GM12801 (cell line): ENCODE measurements around the gene ANKRD37.

ENCODE experiments used
- CTCF ChIP-seq: IDR thresholded peaks from one replicate; pipeline ENCODE4 v1.5.1; 2011; ENCODE audit warnings: control low read depth; ENCODE audit not compliant: insufficient read length; ENCODE audit errors: extremely low read depth

The ANKRD37 gene

GRCh38 chr4:185381288-185382196, 15.1 kb upstream of the ANKRD37 start:
- no peak for TF ChIP-seq CTCF

GRCh38 chr4:185382754-185383153, 13.9 kb upstream of the ANKRD37 start:
- TF ChIP-seq CTCF: no peak

- TF ChIP-seq CTCF: no peak
Measured at GRCh38 chr4:185383451-185383850, 13.2 kb upstream of the ANKRD37 start.

- TF ChIP-seq CTCF: no peak
Measured at GRCh38 chr4:185384061-185384460, 12.6 kb upstream of the ANKRD37 start.

GRCh38 chr4:185384930-185385331, 11.7 kb upstream of the ANKRD37 start:
- no peak for TF ChIP-seq CTCF

GRCh38 chr4:185387957-185388356, 8.7 kb upstream of the ANKRD37 start:
- no peak for TF ChIP-seq CTCF

GRCh38 chr4:185390941-185391340, 5.7 kb upstream of the ANKRD37 start:
- no peak for TF ChIP-seq CTCF
